HG03565 (cell line): Measurements from ENCODE around the gene PXK.

Experiments
- ATAC-seq: cut with Tn5 transposase; IDR thresholded peaks from one replicate; pipeline ENCODE4 v1.9.1; 2021; ENCODE audit warnings: mild to moderate bottlenecking, moderate library complexity; ENCODE audit not compliant: unreplicated experiment

PXK gene

DNA sequence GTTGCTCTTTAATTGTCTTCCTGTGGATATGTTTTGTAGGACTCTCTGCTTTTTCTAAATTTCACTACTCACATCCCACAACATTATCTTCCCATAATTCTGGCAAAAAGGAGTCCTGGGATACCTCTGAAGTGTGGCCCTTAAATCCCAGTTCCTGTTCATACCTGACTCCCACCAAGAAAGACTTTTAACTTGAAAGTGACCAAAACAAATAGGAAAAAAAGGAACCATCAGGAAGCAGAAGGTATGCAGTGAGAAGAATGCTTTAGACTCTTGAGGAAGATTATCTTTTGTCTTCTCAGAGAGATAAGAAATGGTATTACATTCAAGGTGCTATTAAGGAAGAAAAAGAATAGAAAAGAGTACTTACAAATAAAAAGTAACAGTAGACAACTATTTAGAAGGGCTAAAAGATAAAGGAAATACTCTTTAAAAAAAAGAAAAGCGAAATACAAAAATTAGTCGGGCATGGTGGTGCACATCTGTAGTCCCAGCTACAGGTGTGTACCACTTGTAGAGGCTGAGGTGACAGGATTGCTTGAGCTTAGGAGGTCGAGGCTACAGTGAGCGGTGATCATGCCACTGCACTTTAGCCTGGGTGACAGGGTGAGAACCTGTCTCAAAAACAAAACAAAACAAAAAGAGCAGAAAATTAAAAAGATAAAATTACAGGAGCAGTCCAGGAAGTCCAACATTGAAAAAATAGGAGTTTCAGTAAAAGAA lies 46.8 kb downstream of the PXK start:
- ATAC-seq: no peak

DNA sequence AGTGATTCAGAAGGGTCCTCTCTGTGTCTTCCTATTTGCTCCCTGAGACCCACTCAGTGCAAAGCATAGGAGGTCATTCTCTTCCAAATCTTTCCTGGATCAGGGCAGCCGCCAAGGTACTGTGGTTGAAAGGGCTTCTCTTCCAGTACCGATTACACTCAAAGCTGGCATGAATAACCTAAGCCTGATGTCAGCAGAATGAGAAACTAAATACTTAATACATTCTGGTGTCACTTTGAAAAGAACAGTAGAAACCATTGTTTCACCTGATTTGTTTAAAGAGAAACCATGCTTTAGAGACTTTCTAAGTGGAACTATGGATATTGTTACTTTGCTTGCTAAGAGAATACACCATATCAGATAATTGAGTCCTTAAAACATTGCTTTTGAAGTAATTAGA lies 50.8 kb downstream of the PXK start:
- ATAC-seq: no peak

DNA sequence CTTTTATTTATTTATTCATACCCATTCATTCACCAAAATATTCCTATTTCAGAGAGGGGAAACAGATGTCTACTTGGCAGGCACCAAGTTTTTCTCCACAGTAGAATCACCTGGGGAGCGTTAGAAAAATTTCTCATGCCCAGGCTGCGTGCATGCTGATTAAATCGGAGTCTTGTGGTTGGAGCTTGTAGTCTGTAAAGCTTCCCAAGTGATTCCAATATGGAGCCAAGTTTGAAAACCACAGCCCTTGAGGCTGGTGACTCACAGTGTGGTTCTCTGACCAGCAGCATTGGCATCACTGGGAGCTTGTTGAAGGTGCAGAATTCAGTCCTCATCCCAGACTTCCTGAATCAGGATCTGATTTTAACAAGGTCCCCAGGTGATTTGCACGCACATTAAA lies 51.2 kb downstream of the PXK start:
- ATAC-seq: no peak

DNA sequence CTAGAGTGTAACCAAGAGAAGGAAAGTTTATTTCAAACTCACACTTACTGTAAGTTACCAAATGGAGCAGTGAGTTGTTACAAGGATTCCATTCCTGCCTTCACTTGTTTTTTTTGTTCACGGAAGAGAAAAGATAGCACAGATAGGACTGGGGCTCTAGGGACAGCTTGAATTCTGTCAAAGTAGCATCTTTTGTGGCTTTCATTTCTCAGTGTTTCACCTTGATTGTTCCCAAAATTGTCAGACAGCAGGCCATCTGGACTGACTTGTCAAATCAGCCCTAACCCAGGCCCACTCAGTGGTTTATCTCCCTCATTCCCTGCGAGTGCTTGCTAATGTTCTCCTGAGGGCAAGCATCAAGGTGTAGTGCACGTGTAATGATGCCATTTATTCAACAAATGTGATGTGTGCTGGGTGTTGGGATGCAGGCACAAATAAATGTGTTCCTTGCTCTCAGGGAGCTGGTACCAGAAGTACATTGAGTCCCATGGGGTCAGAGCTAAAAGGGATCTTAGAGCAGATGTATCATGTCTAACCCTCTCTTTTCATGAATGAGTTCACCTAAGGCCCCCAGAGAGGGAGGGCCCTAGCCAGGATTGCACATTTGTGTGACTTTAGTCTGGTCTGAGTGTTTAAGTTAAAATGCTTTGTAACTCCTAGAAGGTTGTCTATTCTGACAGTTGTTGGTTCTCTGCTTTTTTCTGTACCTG lies 51.8 kb downstream of the PXK start:
- no peak for ATAC-seq

DNA sequence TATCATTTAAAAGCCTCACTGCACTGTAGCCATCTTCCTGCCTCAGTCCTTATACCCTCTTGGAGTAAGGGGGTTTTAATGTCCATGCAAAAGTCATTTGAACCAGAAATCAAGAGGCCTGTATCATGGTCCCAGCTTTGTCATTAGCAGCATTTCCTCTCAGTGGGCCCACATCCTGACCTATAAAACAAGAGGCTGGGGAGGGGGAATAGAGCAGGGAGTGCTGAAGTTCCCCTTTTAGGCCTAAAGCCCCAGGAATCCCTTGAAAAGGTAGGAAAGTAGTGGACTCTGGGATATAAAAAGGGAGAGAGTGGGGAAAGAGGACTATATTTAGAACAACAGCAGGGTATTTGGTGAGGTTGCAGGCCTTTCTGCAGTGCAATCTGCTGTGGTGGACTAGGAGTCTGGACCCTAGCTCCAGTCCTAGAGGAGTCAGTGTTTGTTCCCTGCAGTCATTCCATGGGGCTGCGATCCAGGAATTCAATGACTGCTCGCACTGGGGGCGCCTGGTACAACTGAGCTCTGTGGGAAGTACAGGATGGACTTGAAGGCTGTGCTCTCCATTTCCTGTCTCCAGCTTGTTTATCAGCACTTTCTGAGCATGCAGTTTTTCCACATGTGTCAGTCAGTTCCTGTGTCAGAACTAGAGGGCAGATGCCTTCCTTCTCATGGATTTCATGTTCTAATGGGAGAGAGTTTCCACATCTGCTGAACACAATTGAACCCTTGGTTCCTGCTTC lies 54.1 kb downstream of the PXK start:
- ATAC-seq: no peak

DNA sequence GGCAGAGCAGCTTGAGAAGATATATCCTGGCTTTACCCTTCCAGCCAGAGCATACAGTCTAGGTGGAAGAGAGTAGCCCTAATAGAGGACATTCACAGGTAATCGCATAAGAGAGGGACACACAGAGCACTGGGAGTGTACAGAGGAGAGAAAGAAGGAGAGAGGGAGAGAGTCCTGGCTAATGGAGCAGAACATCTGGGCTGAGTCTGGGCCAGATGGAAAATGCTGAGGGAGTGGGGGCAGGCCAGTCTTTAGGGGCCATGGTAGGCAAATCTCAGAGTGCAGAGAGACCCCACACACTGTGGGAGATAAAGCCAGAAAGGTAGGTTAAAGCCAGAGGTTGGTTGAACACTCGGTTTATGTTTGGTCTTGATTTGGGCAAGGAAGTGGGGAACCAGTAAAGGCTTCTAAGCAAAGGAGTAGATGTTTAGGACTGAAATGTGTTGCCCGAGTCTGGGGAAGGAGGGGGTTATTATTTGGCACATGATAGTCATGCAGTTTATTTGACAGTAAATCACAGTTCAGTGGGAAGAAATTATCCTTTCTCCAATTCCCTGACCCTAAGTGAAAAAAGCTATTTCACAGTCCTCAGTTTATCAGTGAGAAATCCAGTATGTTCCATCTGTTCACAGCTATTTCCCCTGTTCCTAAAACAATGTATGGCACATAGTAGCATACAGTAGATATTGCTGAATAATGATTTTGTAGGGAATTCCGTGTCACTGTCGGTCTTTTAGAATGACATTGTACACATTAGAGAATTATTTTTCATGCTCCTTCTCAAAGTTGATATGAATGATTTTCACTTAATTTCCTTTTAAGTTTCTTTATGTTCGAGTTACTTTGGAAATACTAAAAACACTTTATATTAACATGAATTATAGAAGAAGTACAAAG lies 55.2 kb downstream of the PXK start:
- ATAC-seq: no peak

DNA sequence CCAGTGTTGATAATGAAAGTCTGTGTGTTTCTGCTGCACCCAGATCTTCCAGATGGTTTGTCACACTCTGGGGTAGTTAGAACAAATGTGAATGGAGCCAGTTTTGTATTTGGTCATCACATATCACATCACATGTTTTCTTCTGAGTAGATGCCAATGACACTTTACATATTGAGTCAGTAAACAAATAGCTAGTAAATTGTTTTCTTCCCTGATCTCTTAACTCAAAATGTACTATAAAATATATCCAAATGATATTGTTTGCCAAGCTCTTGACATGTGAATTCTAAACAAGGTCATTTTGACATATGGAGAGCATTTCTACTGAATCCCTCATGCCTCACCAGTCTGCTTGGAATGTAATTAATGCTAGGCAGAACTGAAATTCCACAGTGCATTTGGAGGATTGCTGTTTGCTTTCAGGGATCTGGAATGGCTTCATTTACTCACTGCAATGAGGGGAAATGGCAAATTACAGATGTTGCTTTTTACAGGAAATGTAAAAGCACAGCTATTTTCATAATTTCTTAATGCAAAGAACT lies 55.9 kb downstream of the PXK start:
- ATAC-seq: no peak

DNA sequence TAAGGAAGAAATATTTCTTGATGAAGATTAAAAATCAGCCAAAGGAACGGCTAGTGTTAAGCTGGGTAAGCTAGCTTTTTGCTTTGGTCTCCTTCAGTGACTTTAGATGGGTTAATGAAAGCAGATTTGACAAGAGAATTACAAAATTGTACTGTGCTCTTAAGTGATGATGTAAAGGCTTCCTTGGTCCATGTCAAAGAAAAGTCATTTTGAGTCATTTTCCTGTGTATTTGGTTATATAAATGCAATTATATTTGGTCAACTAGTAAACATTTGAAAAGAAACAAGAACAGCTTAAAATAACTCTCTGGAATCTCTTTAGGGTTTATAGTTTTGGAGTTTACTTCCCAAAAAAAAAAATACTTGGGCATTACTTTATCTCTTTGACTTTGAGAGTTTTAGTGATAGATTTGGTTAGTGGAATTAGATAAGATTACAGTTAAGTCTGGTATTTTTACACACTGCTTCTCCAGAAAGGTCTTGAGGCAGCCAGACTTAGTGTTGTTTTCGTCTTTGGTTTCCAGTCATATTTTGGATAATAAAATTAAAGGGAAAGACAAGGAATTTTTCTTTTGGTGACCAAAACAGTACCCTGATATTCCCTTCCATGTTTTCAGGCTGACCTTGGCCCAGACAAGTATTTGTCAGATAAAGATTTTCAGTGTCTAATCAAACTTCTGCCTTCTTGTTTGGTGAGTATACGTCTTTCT lies 58.6 kb downstream of the PXK start:
- ATAC-seq: no peak

DNA sequence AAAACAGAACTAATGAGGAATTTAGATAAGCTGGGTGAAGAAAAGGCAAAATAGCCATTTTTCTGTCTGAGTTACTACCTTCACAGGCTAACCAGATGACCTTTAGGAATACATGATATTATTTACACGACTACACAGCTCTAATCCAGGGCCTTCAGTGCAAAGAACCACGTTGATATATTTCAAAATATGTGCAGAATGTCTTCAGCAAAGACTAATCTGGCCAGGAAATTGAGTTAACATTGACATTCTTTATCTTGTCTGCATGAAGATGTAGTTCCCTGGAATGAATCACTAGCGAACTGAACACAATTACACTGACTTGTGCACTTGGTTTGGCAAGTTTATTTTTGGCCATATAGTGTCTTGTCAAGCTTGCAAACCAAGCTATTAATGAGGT lies 59.5 kb downstream of the PXK start:
- no peak for ATAC-seq

DNA sequence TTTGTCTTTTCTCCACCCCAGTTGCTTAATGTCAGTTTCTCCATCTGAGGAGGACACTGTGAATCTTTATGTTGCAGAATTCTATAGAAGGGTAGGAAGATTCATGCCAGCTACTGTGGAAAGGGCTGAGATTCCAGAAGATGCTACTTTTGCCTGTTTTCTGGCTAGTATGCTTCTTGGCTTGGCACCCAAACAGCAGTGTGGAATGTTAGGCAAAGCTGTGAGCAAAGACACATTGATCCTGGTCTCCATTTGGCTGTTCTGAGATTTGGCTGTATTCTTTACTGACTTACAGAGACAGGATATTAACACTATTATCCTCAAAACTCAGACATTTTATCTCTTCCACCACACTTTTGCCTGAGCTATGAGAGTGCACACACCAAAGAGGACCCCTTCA lies 61.6 kb downstream of the PXK start:
- no peak for ATAC-seq

DNA sequence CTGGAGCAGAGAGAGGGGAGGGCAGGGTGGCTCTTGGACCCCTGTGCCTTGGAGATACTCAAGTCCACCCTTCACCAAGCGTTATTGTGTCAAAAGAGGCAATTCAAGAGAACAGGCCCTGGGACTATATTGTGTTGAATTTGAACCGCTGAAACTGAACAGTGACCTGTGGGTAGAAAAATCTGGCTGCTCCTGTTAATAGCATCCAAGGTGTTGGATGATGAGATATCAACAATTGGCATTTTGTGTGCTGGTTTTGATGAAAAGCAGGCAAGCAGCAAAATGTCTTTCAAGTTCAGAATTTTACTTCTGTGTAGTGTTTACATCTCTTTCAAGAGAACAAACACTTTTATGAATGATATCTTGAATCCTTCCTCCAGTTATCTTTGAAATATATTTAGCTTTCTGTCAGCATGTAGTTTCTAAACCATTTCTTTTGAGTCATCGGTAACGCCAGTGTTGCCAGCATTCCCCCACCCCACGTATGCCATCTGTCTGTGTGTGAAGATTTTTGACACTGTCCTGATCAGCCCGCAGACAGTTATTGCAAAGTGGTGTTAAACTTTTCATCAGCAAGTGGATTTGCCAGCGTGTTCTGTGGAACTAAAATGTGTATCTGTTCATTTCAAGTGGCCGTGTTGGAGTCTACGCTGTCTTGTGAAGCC lies 66.1 kb downstream of the PXK start:
- ATAC-seq: no peak

DNA sequence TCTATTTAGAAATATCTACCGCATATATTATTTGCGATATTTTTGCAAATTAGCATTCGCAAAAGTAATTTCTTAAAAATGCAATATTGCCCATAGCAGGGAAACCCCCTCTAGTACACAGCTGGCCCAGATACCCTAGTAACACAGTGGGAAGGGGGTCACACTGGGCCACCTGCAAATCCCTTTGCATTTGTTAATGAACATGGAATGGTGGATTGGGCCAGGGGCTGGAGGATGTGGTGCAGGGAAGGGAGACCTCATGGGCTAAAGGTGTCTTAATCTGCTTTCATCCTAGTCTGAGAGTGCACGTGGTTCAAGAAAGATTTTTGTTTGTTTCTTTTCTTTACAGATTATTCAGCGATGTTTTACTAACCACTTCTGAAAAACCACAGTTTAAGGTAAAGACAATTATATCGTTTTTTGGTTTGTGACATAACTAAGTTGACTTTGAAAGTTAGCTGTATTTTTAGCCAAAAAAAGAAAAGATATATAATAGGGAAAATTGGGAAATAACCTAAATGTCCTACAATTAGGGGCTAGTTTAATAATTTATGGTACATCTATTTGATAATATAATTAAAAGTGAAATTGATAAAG lies 70.9 kb downstream of the PXK start:
- ATAC-seq: no peak

DNA sequence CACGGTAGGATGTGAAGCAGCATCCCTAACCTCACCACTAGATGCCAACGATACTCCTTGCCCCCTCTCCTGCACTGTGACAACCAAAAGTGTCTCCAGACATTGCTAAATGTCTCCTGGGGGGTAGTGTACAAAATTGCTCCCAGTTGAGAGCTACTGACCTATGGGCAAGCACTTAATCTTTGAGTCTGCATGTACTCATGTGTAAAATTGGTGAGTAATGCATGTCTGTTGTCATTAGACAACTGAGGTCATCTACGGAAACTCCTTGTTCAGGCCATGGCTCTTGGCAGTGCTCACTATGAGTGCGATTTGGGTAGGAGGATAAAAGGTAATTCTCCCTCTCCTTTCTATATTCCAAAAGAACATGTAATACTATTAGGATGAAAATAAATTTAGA lies 71.7 kb downstream of the PXK start:
- ATAC-seq: no peak

DNA sequence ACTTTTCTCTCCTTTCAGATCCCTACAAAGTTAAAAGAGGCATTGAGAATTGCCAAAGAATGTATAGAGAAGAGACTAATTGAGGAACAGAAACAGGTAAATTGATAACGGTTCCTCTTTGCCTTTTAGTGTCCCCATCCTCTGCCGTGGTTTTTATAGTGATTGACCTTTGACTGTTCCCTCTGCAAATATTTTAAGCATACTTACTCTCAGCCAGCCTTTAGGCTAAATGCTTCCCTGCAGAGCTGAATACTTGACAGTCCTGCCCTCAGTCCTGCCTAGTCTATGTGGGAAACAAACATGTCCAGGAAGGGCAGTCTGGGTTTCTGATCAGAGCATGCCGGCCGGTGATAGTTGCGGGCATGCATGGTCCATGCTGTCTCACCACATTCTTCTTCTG lies 76.2 kb downstream of the PXK start:
- ATAC-seq: no peak

DNA sequence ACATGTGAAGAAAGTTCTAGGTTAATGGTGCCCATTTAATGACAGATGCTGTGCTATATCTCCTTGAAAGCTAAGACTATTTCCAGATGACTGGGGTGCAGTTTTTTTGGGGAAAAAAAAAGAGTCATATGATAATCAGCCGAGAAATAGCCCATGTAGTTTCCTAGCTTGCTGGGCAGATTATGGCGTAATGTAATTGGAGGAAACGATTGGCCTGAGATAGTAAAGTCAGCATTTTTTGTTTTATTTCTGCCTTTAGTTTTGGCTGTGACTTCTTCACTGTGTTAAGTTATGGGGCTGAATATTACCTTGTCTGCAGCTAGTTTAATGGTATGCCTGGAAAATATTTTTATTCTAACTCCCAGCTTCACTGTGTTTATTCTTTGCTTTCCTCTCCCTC lies 77.0 kb downstream of the PXK start:
- ATAC-seq: no peak

DNA sequence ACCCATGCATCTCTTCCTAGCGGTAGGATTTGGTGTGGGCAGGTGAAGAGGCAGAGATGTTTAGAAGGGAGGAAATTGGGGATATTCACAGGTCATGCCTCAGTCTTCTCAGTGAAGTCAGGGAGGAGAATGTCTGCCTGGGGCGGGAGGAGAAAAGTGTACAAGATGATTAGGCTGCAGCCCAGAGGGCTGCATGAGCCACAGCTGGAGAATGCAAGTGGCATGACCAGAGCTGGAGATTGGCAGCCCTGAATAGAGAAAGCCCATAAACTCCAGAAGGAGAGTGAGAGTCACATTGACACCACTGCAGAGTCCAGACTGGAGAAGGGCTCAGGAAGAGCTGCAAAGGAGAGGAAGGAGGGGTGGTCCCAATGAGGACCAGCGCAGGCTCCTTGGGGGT lies 78.3 kb downstream of the PXK start:
- no peak for ATAC-seq

DNA sequence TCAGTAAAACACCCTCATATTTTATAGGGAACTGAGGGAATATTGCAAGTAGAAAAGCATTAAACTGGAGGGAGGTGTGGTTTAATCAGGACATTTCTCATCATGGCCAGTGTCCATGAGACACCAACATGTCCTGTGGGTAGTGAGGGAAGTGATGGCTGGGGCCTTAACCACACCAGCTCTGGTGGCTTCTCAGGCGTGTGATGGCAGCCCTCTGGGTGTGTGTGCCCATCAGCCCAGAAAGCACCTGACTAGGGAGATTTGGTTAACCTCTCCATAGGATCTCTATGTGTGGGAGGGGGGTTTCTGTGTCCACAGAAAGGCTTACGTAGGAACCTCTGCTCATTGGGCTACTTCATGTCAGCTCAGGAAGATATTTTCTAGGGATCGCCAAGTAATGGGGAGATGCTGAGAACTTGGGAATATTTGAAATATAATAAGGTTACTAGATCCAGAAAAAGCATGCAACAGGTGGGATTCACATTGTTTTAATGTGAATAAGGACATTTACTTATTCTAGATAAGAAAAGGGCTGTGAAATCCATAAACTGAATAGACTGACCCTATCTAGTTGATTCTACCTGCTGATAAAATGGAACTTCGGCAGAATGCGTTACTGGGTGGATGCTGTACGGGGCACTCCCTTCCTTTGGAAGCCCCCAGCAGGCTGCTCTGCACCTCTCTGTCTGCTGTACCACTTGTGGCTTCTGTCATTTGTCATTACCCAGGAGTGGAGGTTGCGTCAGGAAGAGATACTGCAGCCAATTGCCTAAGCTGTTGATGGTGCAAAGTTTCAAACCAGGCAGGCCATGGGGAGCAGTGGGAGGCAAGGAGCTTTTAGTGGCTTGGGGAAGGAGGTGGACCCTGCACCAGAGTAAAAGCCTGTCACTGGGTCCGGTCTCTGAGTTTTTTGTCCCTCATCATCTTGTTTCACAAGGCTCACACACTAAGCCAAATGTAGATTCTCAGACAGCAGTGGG lies 79.4 kb downstream of the PXK start:
- no peak for ATAC-seq

DNA sequence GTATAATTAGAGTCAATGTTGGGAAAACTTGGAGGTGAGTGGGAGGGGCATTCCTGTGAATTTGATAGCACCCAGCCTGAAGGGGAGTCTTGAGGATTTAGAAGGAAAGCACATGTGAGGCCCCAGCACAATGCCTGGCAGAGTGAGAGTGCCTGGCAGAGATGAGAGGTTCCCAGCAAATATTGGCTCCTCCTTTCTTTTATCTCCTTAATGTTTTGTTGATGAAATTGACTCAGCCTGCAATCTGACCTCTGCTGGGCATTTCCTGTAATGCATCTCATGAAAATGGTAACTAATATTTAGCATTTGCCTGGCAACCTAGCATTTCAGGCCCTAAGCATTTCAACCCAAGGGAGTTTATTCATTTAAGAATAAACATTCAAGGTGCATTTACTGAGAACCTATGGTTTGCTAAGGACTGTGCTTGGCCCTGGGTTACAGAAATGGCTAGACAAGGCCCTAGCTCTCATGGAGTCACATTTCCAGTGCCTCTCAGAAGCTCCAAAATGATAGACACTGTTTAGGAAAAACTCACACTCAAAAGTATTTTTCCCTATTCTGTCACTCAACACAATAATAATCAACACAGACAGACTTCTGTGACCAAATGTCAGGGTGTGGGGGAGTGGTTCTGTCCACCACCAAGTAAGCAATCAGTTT lies 82.0 kb downstream of the PXK start:
- ATAC-seq: no peak
